ENCODE data around the gene KDM5B. TPM values are rescaled to one million over a fixed set of nuclear protein-coding genes. Genes with fewer than 3 reads are reported as not detected.

The KDM5B gene
- total RNA-seq, 1 experiment from 2014 or later, result 62.7 TPM

DNA sequence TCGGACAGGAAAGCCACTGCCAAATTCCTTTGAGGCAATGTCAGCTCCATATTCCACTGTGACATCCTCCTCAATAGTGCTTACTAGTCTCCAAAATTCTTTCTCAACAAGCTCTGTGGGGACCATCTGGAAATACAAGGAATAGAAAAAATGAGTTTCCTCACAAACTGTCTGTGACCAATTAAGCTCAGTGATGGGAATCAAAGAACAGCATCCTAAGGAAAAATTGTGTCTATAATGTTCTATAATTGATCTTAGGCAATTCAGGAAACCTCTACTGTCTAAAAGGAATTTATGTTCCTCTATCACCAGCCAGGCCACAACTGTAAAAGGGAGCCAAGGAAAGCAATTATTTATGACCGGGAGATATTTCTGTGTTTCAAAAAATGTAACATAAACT is 51.8 kb downstream of the KDM5B start:
- H3K4me3 Mint-ChIP-seq (ENCODE audit: unreplicated experiment), result no peak overlapping the region
- CTCF ChIA-PET, result no interaction called here
- no peak for DNase-seq
- H3K4me1 ChIP-seq, result no peaks in the 10 kb centered on the region
- POLR2A ChIA-PET, result no interaction called here
- no peak overlapping the region for H3K4me3 ChIP-seq (ENCODE audit: low read depth, low read length)
- no peaks in the 10 kb centered on the region for H3K27me3 Mint-ChIP-seq (ENCODE audit: insufficient read depth, unreplicated experiment)
- no TSS peak for BruUV-seq (replicated peaks)
- peaks cover 70% of the 10 kb centered on the region for H3K36me3 Mint-ChIP-seq (ENCODE audit: insufficient read depth, unreplicated experiment)
- peaks cover 3% of the 10 kb centered on the region for H3K36me3 ChIP-seq (ENCODE audit: control insufficient read depth, insufficient read depth, low read length)
- TF ChIP-seq, protein P1, sequence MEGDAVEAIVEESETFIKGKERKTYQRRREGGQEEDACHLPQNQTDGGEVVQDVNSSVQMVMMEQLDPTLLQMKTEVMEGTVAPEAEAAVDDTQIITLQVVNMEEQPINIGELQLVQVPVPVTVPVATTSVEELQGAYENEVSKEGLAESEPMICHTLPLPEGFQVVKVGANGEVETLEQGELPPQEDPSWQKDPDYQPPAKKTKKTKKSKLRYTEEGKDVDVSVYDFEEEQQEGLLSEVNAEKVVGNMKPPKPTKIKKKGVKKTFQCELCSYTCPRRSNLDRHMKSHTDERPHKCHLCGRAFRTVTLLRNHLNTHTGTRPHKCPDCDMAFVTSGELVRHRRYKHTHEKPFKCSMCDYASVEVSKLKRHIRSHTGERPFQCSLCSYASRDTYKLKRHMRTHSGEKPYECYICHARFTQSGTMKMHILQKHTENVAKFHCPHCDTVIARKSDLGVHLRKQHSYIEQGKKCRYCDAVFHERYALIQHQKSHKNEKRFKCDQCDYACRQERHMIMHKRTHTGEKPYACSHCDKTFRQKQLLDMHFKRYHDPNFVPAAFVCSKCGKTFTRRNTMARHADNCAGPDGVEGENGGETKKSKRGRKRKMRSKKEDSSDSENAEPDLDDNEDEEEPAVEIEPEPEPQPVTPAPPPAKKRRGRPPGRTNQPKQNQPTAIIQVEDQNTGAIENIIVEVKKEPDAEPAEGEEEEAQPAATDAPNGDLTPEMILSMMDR (IDR thresholded peaks at IDR 0.05; ENCODE audit: insufficient read depth in 1 of 2, low read depth in 1 of 2, low read length in 1 of 2, severe bottlenecking in 1 of 2, unreplicated experiment in 1 of 2), result no peak
- intact Hi-C loops (cut with micrococcal nuclease; ENCODE audit: unreplicated experiment), result no loop called here
- no peaks in the 10 kb centered on the region for H3K9me3 Mint-ChIP-seq (ENCODE audit: unreplicated experiment)
- no peak overlapping the region for H3K27ac Mint-ChIP-seq (ENCODE audit: unreplicated experiment)
- H3K4me1 Mint-ChIP-seq (ENCODE audit: low read depth, unreplicated experiment), result no peaks in the 10 kb centered on the region
- no peaks in the 10 kb centered on the region for H3K27me3 ChIP-seq (replicated peaks; ENCODE audit: control insufficient read depth, insufficient read depth, low read length)
- no peaks in the 10 kb centered on the region for H3K9me3 ChIP-seq

DNA sequence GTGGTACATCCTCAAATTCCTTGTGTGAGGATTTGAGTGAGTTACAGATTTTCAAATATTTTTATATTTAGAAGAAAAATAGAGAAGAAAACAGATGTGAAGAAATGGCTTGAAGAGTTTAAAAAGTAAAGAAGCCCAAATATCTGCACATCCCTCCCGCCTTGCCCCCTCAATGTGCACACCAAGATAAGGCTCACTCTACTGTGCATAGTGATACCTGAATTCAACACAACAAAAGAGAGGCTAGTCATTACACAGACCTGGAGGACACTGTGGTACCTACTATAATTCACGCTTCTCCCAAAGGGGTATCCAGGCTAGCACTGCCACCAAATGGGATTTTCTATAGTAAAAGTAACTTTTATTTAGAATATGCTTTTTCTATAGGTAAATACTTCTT is 53.9 kb downstream of the KDM5B start:
- H3K4me3 ChIP-seq (ENCODE audit: low read depth, low read length), result no peak overlapping the region
- H3K9me3 ChIP-seq, result no peaks in the 10 kb centered on the region
- intact Hi-C loops (cut with micrococcal nuclease; ENCODE audit: unreplicated experiment), result loop anchor here (5.0 kb wide), 1 partner anchor 108 kb away; no protein-coding TSS in a partner anchor
- POLR2A ChIA-PET, result no interaction called here
- DNase-seq, result no peak
- CTCF ChIA-PET, result no interaction called here
- BruUV-seq (replicated peaks), result no TSS peak
- H3K36me3 ChIP-seq (ENCODE audit: control insufficient read depth, insufficient read depth, low read length), result peaks cover 2% of the 10 kb centered on the region
- Mint-ChIP-seq H3K4me1 (ENCODE audit: low read depth, unreplicated experiment) (no peaks in the 10 kb centered on the region), H3K9me3 (ENCODE audit: unreplicated experiment) (no peaks in the 10 kb centered on the region), H3K27ac (ENCODE audit: unreplicated experiment) (no peak overlapping the region), H3K36me3 (ENCODE audit: insufficient read depth, unreplicated experiment) (peaks cover 64% of the 10 kb centered on the region), H3K27me3 (ENCODE audit: insufficient read depth, unreplicated experiment) (no peaks in the 10 kb centered on the region), H3K4me3 (ENCODE audit: unreplicated experiment) (no peak overlapping the region)
- TF ChIP-seq, protein P1 (IDR thresholded peaks at IDR 0.05; ENCODE audit: insufficient read depth in 1 of 2, low read depth in 1 of 2, low read length in 1 of 2, severe bottlenecking in 1 of 2, unreplicated experiment in 1 of 2), result no peak
- H3K27me3 ChIP-seq (replicated peaks; ENCODE audit: control insufficient read depth, insufficient read depth, low read length), result no peaks in the 10 kb centered on the region
- no peaks in the 10 kb centered on the region for H3K4me1 ChIP-seq

DNA sequence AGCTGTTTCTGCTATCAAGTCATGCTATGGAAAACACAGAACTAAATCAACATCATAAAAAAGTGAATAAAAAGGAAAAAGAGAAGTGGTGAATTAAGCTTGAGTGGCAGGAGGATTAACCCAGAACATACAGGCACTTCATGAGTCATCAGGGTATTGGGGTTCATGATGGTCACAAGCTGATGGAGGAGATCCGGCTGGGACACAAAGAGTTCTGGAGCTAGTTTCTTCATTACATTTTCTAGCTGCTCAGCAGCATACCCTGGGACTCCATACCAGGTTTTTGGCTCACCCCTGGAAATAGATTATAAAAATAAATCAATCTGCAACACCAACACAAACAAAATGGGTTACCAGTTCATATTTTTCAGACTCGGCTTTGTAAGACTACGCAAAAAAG is 55.4 kb downstream of the KDM5B start:
- no peaks in the 10 kb centered on the region for H3K4me1 ChIP-seq
- no peak overlapping the region for H3K4me3 ChIP-seq (ENCODE audit: low read depth, low read length)
- peaks cover 4% of the 10 kb centered on the region for H3K36me3 ChIP-seq (ENCODE audit: control insufficient read depth, insufficient read depth, low read length)
- peaks cover 69% of the 10 kb centered on the region for H3K36me3 Mint-ChIP-seq (ENCODE audit: insufficient read depth, unreplicated experiment)
- TF ChIP-seq, protein P1 (IDR thresholded peaks at IDR 0.05; ENCODE audit: insufficient read depth in 1 of 2, low read depth in 1 of 2, low read length in 1 of 2, severe bottlenecking in 1 of 2, unreplicated experiment in 1 of 2), result no peak
- H3K9me3 ChIP-seq, result no peaks in the 10 kb centered on the region
- DNase-seq, result no peak
- H3K9me3 Mint-ChIP-seq (ENCODE audit: unreplicated experiment), result no peaks in the 10 kb centered on the region
- intact Hi-C loops (cut with micrococcal nuclease; ENCODE audit: unreplicated experiment), result loop anchor here (5.0 kb wide), 1 partner anchor 110 kb away; no protein-coding TSS in a partner anchor
- no peak overlapping the region for H3K27ac Mint-ChIP-seq (ENCODE audit: unreplicated experiment)
- POLR2A ChIA-PET, result no interaction called here
- H3K4me1 Mint-ChIP-seq (ENCODE audit: low read depth, unreplicated experiment), result no peaks in the 10 kb centered on the region
- H3K27me3 ChIP-seq (replicated peaks; ENCODE audit: control insufficient read depth, insufficient read depth, low read length), result no peaks in the 10 kb centered on the region
- CTCF ChIA-PET, result interaction anchor here (0.6 kb wide), 1 partner anchor 516 kb away, joined by 3 read pairs; no protein-coding TSS in a partner anchor
- H3K27me3 Mint-ChIP-seq (ENCODE audit: insufficient read depth, unreplicated experiment), result no peaks in the 10 kb centered on the region
- H3K4me3 Mint-ChIP-seq (ENCODE audit: unreplicated experiment), result no peak overlapping the region
- no TSS peak for BruUV-seq (replicated peaks)
